ENCODE results near the gene LHX6.

DNA sequence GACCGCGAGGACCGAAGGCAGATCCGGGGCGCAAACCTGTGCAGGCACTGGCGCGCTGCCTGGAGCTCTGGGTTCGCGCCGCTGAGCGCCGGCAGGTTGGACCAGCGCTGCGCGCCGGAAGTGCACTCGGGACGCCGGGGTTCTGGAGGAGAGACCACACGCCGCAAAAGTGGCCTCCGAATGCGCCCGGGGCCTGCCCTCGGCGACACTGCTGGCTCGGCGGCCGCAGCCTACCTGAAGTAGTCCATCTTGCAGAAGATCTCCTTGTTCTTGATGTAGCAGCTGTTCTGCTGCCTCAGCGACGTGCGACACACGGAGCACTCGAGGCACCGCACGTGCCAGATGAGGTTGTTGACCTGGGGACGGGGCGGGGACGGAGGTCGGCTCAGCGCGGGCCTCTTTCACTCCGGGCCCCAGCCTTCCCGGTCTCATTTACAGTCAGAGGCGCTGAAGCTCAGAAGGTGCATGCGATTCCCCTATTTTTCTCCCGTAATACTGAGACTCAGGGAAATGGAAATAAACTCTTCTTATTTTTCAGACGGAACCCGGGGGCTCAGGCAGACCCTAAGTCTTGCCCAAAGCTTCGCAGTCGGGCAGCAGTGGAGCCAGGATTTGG lies 2.5 kb downstream of the LHX6 start:
- no peak for TF ChIP-seq CTCF (IDR thresholded peaks at IDR 0.05)
- no peak for TF ChIP-seq POLR2A (IDR thresholded peaks at IDR 0.05)
